ENCODE data around the gene NPTXR.

The NPTXR gene

DNA sequence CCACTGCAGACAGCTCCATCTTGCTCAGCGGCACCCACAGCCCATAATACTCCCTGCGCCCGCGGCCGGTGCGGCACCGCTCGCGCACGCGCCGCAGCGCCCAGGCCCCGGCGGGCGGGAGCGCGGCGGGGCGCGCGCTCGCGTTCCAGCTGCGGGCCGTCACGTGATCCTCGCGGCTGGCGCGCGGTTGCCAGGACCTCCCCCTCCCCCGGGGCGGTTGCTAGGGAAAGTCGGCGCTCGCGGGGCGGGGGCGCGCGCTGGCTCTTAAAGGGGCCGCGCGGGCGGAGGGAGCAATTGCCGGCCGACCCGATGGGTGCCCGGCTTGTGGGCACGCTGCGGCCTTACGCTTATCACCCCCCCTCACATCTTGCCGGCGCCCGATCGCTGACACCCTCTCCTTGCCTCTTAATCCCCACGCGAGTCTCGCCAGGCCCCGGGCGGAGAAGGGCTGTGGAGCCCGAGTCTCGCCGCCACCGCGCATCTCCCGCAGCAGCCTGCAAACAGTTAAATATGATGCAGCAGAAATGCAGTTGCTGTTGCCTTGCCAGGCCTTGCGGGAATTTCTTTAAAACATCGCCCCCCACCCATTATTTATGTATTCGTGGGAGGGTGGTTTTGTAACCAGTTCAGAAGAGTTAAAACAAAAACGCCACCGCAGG is 28.5 kb upstream of the NPTXR start, which contains the start of gene CBX6:
Gene CBX6, minus strand, starts transcription at position 45 of the 659 bp plus-strand sequence. Its CDS starts 26 bp downstream, at position 19.
- H3K4me3 ChIP-seq (ENCODE audit: low read length), result peak within 1 kb of the TSS; percentile 71
- TF ChIP-seq ZNF274 (IDR thresholded peaks at IDR 0.05; ENCODE audit: low read depth, low read length), result no peak

DNA sequence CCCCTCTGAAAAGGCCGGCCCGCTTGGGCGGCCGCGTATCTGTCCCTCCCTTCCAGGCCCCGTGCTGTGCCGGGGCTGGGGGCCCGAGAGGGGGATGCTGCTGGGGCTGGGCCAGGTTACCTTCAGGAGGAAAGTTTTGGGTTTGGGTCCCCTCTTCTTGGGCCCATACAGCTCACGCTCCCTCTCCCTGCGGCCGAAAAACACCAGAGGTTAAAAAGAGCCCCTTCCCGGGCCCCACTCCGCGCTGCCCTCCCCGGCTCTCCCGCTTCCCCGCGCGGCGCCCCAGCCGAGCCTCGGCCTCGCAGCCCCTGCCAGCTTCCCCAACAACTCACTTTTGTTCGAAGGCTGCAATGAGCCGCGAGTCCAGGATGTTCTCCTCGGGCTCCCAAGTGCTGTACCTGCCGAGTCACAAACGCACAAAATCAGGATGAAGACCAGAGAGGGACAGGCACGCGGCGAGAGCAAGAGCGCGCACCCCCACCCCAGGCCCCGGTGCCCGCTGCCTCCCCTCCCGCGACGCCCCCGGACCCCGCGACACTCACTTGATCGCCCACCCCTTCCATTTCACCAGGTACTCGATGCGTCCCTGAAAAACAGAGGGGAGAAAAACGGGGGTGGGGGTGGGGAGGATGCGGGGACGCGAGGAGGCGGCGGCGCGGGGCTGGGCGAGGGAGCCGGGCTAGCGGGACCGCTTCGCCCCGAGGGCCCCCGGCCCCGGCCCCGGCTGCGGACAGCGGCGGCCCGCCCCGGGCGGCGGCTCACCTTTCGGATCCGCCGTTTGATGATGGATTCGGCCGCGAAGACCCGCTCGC is 27.7 kb upstream of the NPTXR start:
- peak overlapping the region; percentile 65 for H3K4me3 ChIP-seq (ENCODE audit: low read length)
- TF ChIP-seq ZNF274 (IDR thresholded peaks at IDR 0.05; ENCODE audit: low read depth, low read length), result no peak

DNA sequence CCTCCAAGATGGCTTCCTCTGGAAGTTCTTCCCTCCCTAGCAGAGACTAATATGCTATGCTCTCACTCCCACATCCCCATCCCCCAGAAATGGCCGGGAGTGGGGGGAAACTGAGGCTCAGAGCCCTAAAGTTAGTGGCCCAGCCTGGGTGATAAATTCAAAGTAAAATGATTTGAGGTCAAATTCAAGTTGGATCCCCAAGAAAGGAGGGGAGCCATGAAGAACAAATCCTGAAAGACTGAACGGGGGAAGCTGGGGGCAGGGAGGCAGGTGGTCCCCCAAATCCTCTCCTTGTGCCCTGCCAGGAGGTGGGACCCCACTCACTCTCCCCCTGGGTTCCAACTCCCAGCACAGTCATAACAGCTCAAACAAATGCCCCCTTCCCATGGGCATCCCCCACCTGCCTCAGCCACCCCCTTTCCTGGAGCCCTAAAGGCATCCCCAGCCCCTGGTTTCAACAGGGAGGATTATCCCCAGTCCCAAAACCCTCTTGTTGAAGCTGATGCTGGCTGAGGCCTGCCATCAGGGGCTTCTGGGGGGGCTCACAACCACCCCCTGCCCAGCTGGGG is 27.0 kb upstream of the NPTXR start:
- TF ChIP-seq ZNF274 (IDR thresholded peaks at IDR 0.05; ENCODE audit: low read depth, low read length), result no peak
- peak overlapping the region; percentile 65 for H3K4me3 ChIP-seq (ENCODE audit: low read length)

DNA sequence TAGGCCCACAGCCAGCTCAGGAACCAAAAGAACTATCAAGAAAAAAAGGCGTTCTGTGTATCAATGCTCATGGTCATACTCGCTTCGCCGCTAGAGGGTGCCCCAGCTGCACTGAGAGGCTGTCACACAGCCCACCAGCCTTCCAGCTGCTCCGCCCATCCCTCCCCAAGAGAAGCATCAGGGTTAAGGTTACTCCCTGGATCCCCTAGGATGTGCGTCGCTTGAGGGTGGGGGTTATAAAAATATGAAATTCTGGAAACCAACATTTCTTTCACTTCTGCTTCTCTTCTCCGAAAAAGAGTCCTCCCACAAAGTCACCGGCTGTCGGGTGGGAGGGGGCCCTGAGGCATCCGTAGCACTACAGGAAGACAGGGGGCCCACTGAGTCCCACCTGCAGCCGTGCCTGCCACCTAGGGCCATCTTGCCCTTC is 26.5 kb upstream of the NPTXR start:
- no peak for TF ChIP-seq ZNF274 (IDR thresholded peaks at IDR 0.05; ENCODE audit: low read depth, low read length)
- peak overlapping the region; percentile 65 for H3K4me3 ChIP-seq (ENCODE audit: low read length)

DNA sequence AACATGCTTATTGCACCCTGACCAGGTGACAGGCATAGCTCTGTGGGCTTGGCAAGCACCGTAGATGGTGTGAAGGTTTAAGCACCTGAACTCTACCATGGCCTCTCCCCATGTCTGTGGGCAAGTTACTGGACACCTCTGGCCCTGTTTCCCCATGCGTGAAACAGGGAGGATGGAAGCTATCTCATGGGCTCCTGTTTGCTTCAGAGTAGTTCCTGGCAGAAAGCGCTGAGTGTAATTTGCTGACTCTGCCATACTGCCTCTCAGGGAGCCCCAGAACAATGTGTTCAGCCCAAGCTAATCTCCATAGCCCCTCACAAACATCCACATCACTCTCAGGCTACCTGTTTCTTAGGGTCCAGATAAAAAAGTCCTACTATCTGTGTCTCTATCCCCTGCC is 25.8 kb upstream of the NPTXR start:
- no peak for TF ChIP-seq ZNF274 (IDR thresholded peaks at IDR 0.05; ENCODE audit: low read depth, low read length)
- no peak overlapping the region; the same call in 1 of the 2 replicates for H3K4me3 ChIP-seq (ENCODE audit: low read length)

DNA sequence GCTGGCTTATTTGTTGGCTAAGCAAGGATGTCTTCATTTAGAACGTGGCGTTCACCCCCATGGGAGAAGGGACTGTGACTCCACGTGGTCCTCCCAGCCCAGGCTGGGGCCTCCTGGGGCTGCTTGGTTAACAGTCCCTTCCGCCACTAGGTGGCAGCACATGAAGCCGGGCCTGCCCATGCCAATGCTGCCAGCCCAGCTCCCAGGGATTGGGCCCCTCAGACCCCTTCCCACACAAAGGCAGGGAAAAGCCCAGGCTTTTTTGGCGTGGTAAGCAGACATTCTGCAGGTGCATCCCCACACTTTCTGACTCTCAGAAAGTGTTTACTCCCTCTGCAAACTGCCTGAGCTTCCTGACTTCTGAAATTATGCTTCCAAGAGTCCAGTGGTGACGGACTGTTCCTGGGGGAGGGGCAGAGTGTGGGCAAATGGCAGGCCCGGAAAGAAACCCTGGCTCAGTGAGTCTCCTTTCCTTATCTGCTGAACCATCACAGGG is 25.1 kb upstream of the NPTXR start:
- TF ChIP-seq ZNF274 (IDR thresholded peaks at IDR 0.05; ENCODE audit: low read depth, low read length), result no peak
- no peak overlapping the region for H3K4me3 ChIP-seq (ENCODE audit: low read length)

DNA sequence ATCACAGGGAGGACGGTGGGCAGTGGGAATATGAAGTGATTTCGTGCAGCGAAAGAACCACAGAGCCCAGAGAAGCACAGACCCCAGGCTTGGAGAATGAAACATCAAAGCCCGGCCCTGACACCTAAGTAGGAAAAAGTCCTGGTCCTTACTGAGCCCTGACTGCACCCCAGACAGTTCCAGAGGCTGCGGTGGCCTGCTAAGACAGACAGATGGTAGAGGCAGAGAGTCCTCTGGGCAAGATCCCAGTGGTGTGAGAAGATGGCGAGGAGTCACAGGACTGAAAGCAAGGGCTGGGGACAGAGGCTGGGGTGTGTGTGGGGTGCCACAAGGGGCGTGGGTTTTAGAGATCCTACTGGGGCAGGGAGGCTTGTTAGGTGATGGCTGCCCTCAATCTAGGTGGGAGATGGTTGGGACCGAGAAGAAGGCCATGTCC is 24.5 kb upstream of the NPTXR start:
- no peak overlapping the region for H3K4me3 ChIP-seq (ENCODE audit: low read length)
- TF ChIP-seq ZNF274 (IDR thresholded peaks at IDR 0.05; ENCODE audit: low read depth, low read length), result no peak

DNA sequence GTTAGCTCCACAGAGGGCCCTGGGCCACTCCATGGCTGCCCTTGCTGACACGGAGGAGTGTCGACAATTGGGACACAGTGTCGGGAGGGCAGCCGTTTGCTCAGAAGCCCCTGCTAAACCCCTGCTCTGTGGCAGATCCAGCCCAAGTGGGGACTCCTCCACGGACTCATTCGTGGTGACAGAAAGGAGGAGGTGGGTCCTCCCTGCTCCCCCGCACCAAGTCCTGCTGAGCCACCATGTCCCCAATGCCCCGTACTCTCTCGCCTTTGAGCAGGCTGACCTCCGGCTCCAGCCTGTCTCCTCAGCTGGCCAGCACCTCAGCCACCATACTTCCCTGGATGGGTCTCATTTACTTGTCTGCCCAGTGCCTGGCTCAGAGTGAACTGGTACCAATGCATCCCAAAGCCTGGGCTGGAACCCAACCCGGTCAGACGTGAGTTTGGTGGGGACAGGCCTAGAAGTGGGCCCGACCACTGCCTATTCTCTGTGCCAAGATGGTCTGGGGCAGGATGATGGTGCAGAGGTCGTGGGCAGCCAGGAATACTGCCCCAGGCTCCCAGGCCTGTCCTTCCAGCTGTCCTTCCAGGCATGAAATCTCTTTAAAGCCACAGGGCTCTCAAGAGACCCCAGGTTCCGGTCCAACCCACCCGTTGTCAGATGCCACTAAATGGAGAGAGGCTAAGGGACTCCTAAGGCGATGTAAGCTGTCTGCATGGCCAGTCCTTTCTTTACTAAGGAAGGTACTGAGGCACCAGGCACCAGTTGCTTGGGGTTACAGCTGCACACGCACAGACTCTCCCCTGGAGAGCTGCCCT is 23.9 kb upstream of the NPTXR start:
- no peak overlapping the region for H3K4me3 ChIP-seq (ENCODE audit: low read length)
- no peak for TF ChIP-seq ZNF274 (IDR thresholded peaks at IDR 0.05; ENCODE audit: low read depth, low read length)

DNA sequence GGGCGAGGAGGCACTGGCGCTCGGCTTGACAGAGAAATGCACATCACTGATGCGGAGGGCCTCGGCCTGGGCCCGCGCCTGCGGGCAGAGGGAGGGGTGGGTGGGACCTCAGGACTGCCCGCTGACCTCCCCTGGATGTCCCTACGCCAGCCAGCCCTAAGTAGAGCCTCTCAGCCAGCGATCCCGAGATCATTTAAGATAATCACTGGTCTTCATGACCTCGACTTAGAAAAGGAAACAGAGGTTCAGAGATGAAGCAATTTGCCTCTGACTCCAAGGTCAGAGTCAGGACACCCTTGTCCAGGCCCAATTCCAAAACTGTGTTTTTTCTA is 23.3 kb upstream of the NPTXR start:
- TF ChIP-seq ZNF274 (IDR thresholded peaks at IDR 0.05; ENCODE audit: low read depth, low read length), result no peak
- no peak overlapping the region for H3K4me3 ChIP-seq (ENCODE audit: low read length)

DNA sequence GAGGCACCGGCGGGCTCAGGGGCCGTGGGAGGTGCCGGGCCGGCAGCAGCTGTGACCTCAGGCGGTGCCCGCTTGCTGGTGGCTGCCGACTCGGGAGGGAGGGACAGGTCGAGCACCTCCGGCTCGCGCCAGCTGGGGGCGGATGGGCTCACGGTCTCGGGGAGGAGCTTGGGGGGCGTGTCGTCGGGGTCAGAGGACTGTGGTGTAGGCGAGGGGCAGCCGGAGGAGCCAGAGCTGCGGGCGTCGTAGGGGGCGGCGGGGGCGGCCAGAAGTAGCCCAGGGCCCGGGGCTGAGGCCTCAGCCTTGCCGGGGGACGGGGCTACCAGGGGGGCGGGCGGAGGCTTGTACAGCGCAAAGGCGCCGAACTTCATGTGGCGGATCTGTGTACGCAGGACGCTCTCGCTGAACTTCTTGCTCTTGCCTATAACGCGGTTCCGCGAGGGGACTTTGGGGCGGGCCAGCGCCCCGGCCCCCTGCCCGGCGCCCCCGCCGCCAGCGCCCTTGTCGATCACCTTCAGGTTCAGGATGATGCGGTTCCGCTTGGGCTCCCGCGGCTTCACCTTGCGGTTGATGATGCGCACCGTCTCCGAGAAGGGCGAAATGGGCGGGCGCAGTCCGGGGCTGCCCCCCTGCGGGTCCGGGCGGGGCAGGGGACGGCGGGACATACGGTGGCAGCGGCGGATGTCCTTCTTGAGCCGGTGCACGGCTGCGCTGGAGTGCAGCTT is 22.7 kb upstream of the NPTXR start:
- H3K4me3 ChIP-seq (ENCODE audit: low read length), result no peak overlapping the region
- no peak for TF ChIP-seq ZNF274 (IDR thresholded peaks at IDR 0.05; ENCODE audit: low read depth, low read length)

DNA sequence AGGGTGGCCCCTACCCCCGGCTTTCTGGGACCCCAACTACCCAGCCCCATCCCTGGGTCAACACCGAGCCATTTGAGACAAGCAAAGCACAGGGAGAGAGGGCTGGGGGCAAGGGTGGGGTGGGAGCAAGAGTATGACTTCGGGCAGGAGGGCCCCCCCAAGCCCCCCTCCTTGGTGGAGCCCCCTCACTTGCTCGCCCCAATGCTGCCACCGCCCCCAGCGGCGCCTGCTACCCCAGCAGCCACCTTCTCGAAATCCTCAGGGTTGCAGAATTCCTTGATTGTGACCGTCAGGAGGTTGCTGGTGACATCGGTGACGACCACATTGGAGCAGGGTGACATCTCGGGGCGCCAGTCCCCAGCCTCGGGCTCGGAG is 22.2 kb upstream of the NPTXR start:
- no peak for TF ChIP-seq ZNF274 (IDR thresholded peaks at IDR 0.05; ENCODE audit: low read depth, low read length)
- no peak overlapping the region for H3K4me3 ChIP-seq (ENCODE audit: low read length)

DNA sequence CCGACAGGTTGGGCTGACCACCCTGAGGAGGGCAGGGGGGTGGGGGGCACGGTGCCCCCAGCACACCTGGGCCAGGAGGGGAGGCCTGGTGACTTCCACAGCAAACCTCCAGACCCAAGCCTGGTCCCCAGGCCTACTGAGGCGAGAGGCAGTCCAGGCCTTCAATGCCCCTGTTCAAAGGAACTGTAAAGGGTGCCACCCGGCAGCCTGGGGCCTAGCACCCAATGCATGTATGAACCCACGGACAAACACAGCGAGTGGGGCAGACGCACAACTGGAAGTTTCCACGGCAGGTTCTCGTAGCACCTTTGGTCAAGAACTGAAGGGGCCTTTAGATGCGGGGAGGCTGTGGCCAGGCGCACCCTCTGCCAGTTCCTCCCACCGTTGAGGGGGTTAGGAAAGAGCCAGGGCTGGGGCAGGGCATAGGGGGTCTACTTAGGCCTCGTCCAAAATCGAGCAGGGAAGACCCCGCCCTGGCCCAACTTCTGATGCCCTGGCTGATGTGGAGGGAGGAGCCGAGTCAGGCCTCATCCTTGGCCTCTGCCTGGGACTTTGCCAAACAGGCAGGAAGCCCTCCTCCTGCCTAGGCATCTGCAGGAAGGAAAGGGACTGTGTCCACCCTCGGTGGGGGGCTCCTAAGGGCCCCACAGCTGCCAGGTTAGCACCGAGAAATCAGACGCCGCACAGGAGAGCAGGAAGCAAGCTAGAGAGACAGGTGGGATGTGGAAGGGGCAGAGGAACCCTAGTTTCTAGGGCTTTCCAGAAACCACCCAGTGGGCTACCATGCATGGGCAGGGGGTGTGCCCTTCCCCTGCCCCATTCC is 21.6 kb upstream of the NPTXR start:
- H3K4me3 ChIP-seq (ENCODE audit: low read length), result no peak overlapping the region
- TF ChIP-seq ZNF274 (IDR thresholded peaks at IDR 0.05; ENCODE audit: low read depth, low read length), result no peak
